IMR-90 (cell line): ENCODE data around the gene C1orf116. TPM values are rescaled to one million over a fixed set of nuclear protein-coding genes. Genes with fewer than 3 reads are reported as not detected.

Source experiments
- ATAC-seq: fragments of 200-7000 bp; cut with Tn5 transposase; 2 replicates; pipeline ENCODE4 v1.9.1; 2020; ENCODE audit warnings: low read depth, mild to moderate bottlenecking, moderate library complexity
- BruUV-seq: library from RNA; stranded (reverse); fragments of 400-500 nt; replicated peaks from 2 replicates; lab custom pipeline; 2021; lab: Mats Ljungman, UMichigan
- CTCF ChIA-PET: fragments of 300-600 bp; formaldehyde crosslinking; extraction: SDS; loops from one replicate; lab custom pipeline; 2021; ENCODE audit warnings: antibody characterized with exemption; lab: Yijun Ruan, JAX
- POLR2A ChIA-PET: fragments of 300-600 bp; sonication (Branson Sonifier 250); formaldehyde crosslinking; loops from one replicate; lab custom pipeline; 2022; ENCODE audit warnings: antibody characterized with exemption; ENCODE audit not compliant: unreplicated experiment; lab: Charles Lee
- DNase-seq: peaks from one replicate; pipeline ENCODE4 v3.0.0; 2013
- H2AFZ ChIP-seq: replicated peaks from 2 replicates; pipeline ENCODE3; 2013; ENCODE audit warnings: low read length, mild to moderate bottlenecking; ENCODE audit not compliant: poor library complexity
- H2AK5ac ChIP-seq: 2 replicates; pipeline ENCODE4 v1.6.1; 2013; ENCODE audit warnings: low read depth, low read length, inconsistent platforms
- H2AK9ac ChIP-seq: replicated peaks from 2 replicates; pipeline ENCODE3; 2013; ENCODE audit warnings: mild to moderate bottlenecking, low read depth, low read length, moderate library complexity; ENCODE audit not compliant: poor library complexity
- H2BK120ac ChIP-seq: 2 replicates; pipeline ENCODE4 v1.6.1; 2013; ENCODE audit warnings: low read depth, low read length, inconsistent platforms
- H2BK15ac ChIP-seq: 3 replicates; pipeline ENCODE4 v1.6.1; 2013; ENCODE audit warnings: low read depth, low read length, inconsistent platforms
- H2BK20ac ChIP-seq: 2 replicates; pipeline ENCODE4 v1.6.1; 2013; ENCODE audit warnings: low read depth, mild to moderate bottlenecking, inconsistent platforms, low read length, moderate library complexity
- H2BK5ac ChIP-seq: 2 replicates; pipeline ENCODE4 v1.6.1; 2013; ENCODE audit warnings: mild to moderate bottlenecking, low read depth, low read length, inconsistent platforms; ENCODE audit not compliant: poor library complexity, severe bottlenecking
- H3K14ac ChIP-seq: replicated peaks from 2 replicates; pipeline ENCODE4 v1.6.1; 2013; ENCODE audit warnings: low read depth, low read length, inconsistent platforms
- H3K18ac ChIP-seq: 2 replicates; pipeline ENCODE4 v1.6.1; 2013; ENCODE audit warnings: low read depth, low read length, control low read depth
- H3K23ac ChIP-seq: 2 replicates; pipeline ENCODE4 v1.6.1; 2013; ENCODE audit warnings: low read depth, low read length, inconsistent platforms
- H3K27ac ChIP-seq: 2 replicates; pipeline ENCODE4 v1.5.1; 2013; ENCODE audit warnings: mild to moderate bottlenecking, control low read depth, low read length; ENCODE audit not compliant: insufficient read depth
- H3K27me3 ChIP-seq: 2 replicates; pipeline ENCODE4 v1.6.1; 2013; ENCODE audit warnings: low read length; ENCODE audit not compliant: control insufficient read depth, insufficient read depth
- H3K36me3 ChIP-seq: 2 replicates; pipeline ENCODE4 v1.6.1; 2013; ENCODE audit warnings: low read length, mixed read lengths; ENCODE audit not compliant: control insufficient read depth, insufficient read depth
- H3K4ac ChIP-seq: 2 replicates; pipeline ENCODE4 v1.6.1; 2013; ENCODE audit warnings: low read depth, low read length, inconsistent platforms
- H3K4me1 ChIP-seq: 2 replicates; pipeline ENCODE4 v1.6.1; 2013; ENCODE audit warnings: low read length, mixed read lengths; ENCODE audit not compliant: control insufficient read depth, insufficient read depth
- H3K4me2 ChIP-seq: 2 replicates; pipeline ENCODE4 v1.6.1; 2013; ENCODE audit warnings: low read depth, mild to moderate bottlenecking, control low read depth, low read length, moderate library complexity
- H3K4me3 ChIP-seq: 2 replicates; pipeline ENCODE4 v1.5.1; 2013; ENCODE audit warnings: low read depth, mild to moderate bottlenecking, control low read depth, low read length, moderate library complexity; ENCODE audit not compliant: insufficient read depth
- H3K56ac ChIP-seq: 2 replicates; pipeline ENCODE4 v1.6.1; 2013; ENCODE audit warnings: low read length, inconsistent platforms; ENCODE audit not compliant: insufficient read depth; ENCODE audit errors: extremely low read depth
- H3K79me1 ChIP-seq, 2 experiments: 2 replicates each; pipeline ENCODE4 v1.6.1; 2013; ENCODE audit warnings: low read length in 2 of 2, inconsistent platforms in 1 of 2, low read depth in 1 of 2
- H3K9ac ChIP-seq: 2 replicates; pipeline ENCODE4 v1.6.1; 2013; ENCODE audit warnings: low read depth, low read length, control low read depth
- H3K9me1 ChIP-seq: 2 replicates; pipeline ENCODE4 v1.6.1; 2013; ENCODE audit warnings: low read length, inconsistent platforms; ENCODE audit not compliant: insufficient read depth
- H3K9me3 ChIP-seq: 2 replicates; pipeline ENCODE4 v1.6.1; 2013; ENCODE audit warnings: low read length; ENCODE audit not compliant: control insufficient read depth, insufficient read depth
- H4K20me1 ChIP-seq: 2 replicates; pipeline ENCODE4 v1.6.1; 2013; ENCODE audit warnings: low read length, inconsistent platforms; ENCODE audit not compliant: insufficient read depth
- H4K5ac ChIP-seq: 2 replicates; pipeline ENCODE4 v1.6.1; 2013; ENCODE audit warnings: mild to moderate bottlenecking, low read depth, low read length, control low read depth
- H4K8ac ChIP-seq, 2 experiments: 2 replicates each; pipeline ENCODE4 v1.6.1; 2013; ENCODE audit warnings: low read depth in 2 of 2, low read length in 2 of 2, control low read depth in 1 of 2, inconsistent platforms in 1 of 2
- H4K91ac ChIP-seq: 2 replicates; pipeline ENCODE4 v1.6.1; 2013; ENCODE audit warnings: low read depth, low read length, inconsistent platforms; ENCODE audit not compliant: insufficient read depth
- BHLHE40 ChIP-seq: fragments of 150-350 bp; IDR thresholded peaks from 2 replicates; pipeline ENCODE4 v1.6.1; 2016; ENCODE audit warnings: mild to moderate bottlenecking, low read depth, low read length
- CHD1 ChIP-seq: IDR thresholded peaks from 2 replicates; pipeline ENCODE4 v1.6.1; 2012; ENCODE audit warnings: low read depth, low read length, improper control_type of control experiment
- ELK1 ChIP-seq: fragments of 150-350 bp; IDR thresholded peaks from 2 replicates; pipeline ENCODE4 v1.6.1; 2016; ENCODE audit warnings: low read depth, mild to moderate bottlenecking, low read length, moderate library complexity, borderline replicate concordance
- FOS ChIP-seq: fragments of 150-350 bp; IDR thresholded peaks from 2 replicates; pipeline ENCODE4 v1.6.1; 2016; ENCODE audit warnings: low read depth, low read length
- MAZ ChIP-seq: IDR thresholded peaks from 2 replicates; pipeline ENCODE4 v1.6.1; 2012; ENCODE audit warnings: low read depth, mild to moderate bottlenecking, low read length, improper control_type of control experiment, moderate library complexity, borderline replicate concordance
- MXI1 ChIP-seq: IDR thresholded peaks from 2 replicates; pipeline ENCODE4 v1.6.1; 2012; ENCODE audit warnings: low read depth, mild to moderate bottlenecking, low read length, moderate library complexity, borderline replicate concordance
- NFE2L2 ChIP-seq: fragments of 150-350 bp; IDR thresholded peaks from 2 replicates; pipeline ENCODE4 v1.6.1; 2016; ENCODE audit warnings: low read depth, mild to moderate bottlenecking, low read length
- POLR2A ChIP-seq: IDR thresholded peaks from 2 replicates; pipeline ENCODE4 v1.6.1; 2012; ENCODE audit warnings: mild to moderate bottlenecking, low read depth, low read length
- RAD21 ChIP-seq: IDR thresholded peaks from 2 replicates; pipeline ENCODE4 v1.6.1; 2012; ENCODE audit warnings: low read length, improper control_type of control experiment
- RFX5 ChIP-seq: IDR thresholded peaks from 2 replicates; pipeline ENCODE4 v1.8.0; 2012; ENCODE audit warnings: low read depth, mild to moderate bottlenecking, low read length, moderate library complexity
- SMC3 ChIP-seq: fragments of 150-350 bp; IDR thresholded peaks from 2 replicates; pipeline ENCODE4 v1.6.1; 2016; ENCODE audit warnings: low read depth, mild to moderate bottlenecking, antibody characterized with exemption, low read length, moderate library complexity
- USF2 ChIP-seq: fragments of 150-350 bp; IDR thresholded peaks from 2 replicates; pipeline ENCODE4 v1.6.1; 2017; ENCODE audit warnings: mild to moderate bottlenecking, antibody characterized with exemption, low read length, low read depth
- WGBS, 2 experiments: methylation state at CpG; one replicate each; pipeline versions ENCODE4 v1.1.5 to v1.1.7; 2013; ENCODE audit warnings: missing lambda C conversion rate in 2 of 2; ENCODE audit not compliant: insufficient read length in 1 of 2; ENCODE audit errors: extremely low coverage in 2 of 2; 5-methylcytosine and 5-hydroxymethylcytosine counted together
- dilution Hi-C: fragments of 300-500 bp; cut with HindIII; formaldehyde crosslinking; loops from one replicate; pipeline ENCODE4 v1.14.3; 2018; ENCODE audit warnings: low sequenced_read_pairs; ENCODE audit not compliant: unreplicated experiment
- in situ Hi-C: fragments of 300-500 bp; cut with MboI; formaldehyde crosslinking; loops from 3 replicates; pipeline ENCODE4 v1.14.3; 2019; ENCODE audit warnings: low sequenced_read_pairs, inconsistent platforms, mixed read lengths
- intact Hi-C: fragments of 100-400 bp; cut with micrococcal nuclease; formaldehyde crosslinking; loops from 2 replicates; pipeline ENCODE4 v1.10.0; 2022
- polyA plus RNA-seq, 3 experiments: library from polyadenylated mRNA; depleted of rRNA; stranded (reverse); fragments of >200 nt; gene quantifications; 2 replicates each; pipeline ENCODE4 v1.2.3, GENCODE V29; 2012; ENCODE audit warnings: low replicate concordance in 1 of 3
- total RNA-seq: library from RNA; depleted of rRNA; stranded (reverse); fragments of >200 nt; gene quantifications from 2 replicates; pipeline ENCODE4 v1.2.3, GENCODE V29; 2012
- TF ChIP-seq, protein P1 (sequence below): conservative IDR thresholded peaks from 2 replicates; pipeline ENCODE4 v1.5.1; 2012; ENCODE audit warnings: mild to moderate bottlenecking, low read depth, low read length, improper control_type of control experiment

Gene C1orf116
- total and polyA plus RNA-seq, 2 of the 4 experiments (the other 2 are of a cell fraction), result under 0.01 to 0.03 TPM

GRCh38 chr1:207028884-207029650 is 3.5 kb downstream of the C1orf116 start:
- no peak overlapping the region for H4K8ac ChIP-seq
- WGBS, 2 experiments, result no CpG with 5 or more reads among the region's 2 CpGs
- H2AFZ ChIP-seq, result no peak overlapping the region
- no peaks in the 10 kb centered on the region for H4K20me1 ChIP-seq
- dilution Hi-C loops (no loop called here), in situ Hi-C loops (no loop called here), intact Hi-C loops (no loop called here)
- peaks cover 6% of the 10 kb centered on the region for H3K4me1 ChIP-seq
- no peak overlapping the region for H2BK20ac ChIP-seq
- H3K4me3 ChIP-seq, result no peak overlapping the region
- H4K5ac ChIP-seq, result no peak overlapping the region
- H2BK15ac ChIP-seq, result no peak overlapping the region
- no peak overlapping the region for H3K14ac ChIP-seq
- H4K91ac ChIP-seq, result no peak overlapping the region
- H3K9ac ChIP-seq, result no peak overlapping the region
- no peak overlapping the region for H3K56ac ChIP-seq
- ChIA-PET CTCF (interaction anchor here (2.0 kb wide), 1 partner anchor 21 kb away, joined by 5 read pairs; no protein-coding TSS in a partner anchor), POLR2A (no interaction called here)
- H3K9me3 ChIP-seq, result no peaks in the 10 kb centered on the region
- H3K27me3 ChIP-seq, result peaks cover 10% of the 10 kb centered on the region
- H3K23ac ChIP-seq, result no peak overlapping the region
- no peak overlapping the region for H2AK9ac ChIP-seq
- H3K4ac ChIP-seq, result no peak overlapping the region
- H3K27ac ChIP-seq, result no peak overlapping the region
- no peaks in the 10 kb centered on the region for H3K36me3 ChIP-seq
- H2AK5ac ChIP-seq, result no peak overlapping the region
- no TSS peak for BruUV-seq
- H3K4me2 ChIP-seq, result no peak overlapping the region
- no peak for ATAC-seq
- DNase-seq, result no peak
- no peaks in the 10 kb centered on the region for H3K79me1 ChIP-seq
- TF ChIP-seq, protein P1, sequence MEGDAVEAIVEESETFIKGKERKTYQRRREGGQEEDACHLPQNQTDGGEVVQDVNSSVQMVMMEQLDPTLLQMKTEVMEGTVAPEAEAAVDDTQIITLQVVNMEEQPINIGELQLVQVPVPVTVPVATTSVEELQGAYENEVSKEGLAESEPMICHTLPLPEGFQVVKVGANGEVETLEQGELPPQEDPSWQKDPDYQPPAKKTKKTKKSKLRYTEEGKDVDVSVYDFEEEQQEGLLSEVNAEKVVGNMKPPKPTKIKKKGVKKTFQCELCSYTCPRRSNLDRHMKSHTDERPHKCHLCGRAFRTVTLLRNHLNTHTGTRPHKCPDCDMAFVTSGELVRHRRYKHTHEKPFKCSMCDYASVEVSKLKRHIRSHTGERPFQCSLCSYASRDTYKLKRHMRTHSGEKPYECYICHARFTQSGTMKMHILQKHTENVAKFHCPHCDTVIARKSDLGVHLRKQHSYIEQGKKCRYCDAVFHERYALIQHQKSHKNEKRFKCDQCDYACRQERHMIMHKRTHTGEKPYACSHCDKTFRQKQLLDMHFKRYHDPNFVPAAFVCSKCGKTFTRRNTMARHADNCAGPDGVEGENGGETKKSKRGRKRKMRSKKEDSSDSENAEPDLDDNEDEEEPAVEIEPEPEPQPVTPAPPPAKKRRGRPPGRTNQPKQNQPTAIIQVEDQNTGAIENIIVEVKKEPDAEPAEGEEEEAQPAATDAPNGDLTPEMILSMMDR, result no peak
- no peak for TF ChIP-seq MXI1
- TF ChIP-seq RFX5, result no peak
- TF ChIP-seq ELK1, result no peak
- TF ChIP-seq FOS, result no peak
- no peak for TF ChIP-seq SMC3
- TF ChIP-seq USF2, result no peak
- TF ChIP-seq RAD21, result no peak
- no peak for TF ChIP-seq BHLHE40
- TF ChIP-seq POLR2A, result no peak
- TF ChIP-seq MAZ, result no peak
- TF ChIP-seq CHD1, result no peak
- TF ChIP-seq NFE2L2, result no peak
- no peak overlapping the region for H3K18ac ChIP-seq
- no peak overlapping the region for H2BK120ac ChIP-seq
- H2BK5ac ChIP-seq, result no peak overlapping the region
- H3K9me1 ChIP-seq, result peaks cover 3% of the 10 kb centered on the region; the same call in 1 of the 2 replicates
